OCI-LY7 (cell line): Measurements from ENCODE around the gene CCDC186. TPM values are rescaled to one million over a fixed set of nuclear protein-coding genes. Genes with fewer than 3 reads are reported as not detected.
A peak's percentile ranks its signal among the peaks of the same experiment; 100 is the strongest.

Experiments used
- BruUV-seq: library from RNA; stranded (reverse); fragments of 400-500 nt; replicated peaks from 2 replicates; lab custom pipeline; 2021; lab: Mats Ljungman, UMichigan
- CTCF ChIA-PET: fragments of 300-600 bp; sonication (Branson Sonifier 250); formaldehyde crosslinking; loops from one replicate; lab custom pipeline; 2022; ENCODE audit warnings: antibody characterized with exemption; ENCODE audit not compliant: unreplicated experiment; lab: Charles Lee
- POLR2A ChIA-PET: fragments of 300-600 bp; sonication (Branson Sonifier 250); formaldehyde crosslinking; loops from one replicate; lab custom pipeline; 2022; ENCODE audit warnings: antibody characterized with exemption; lab: Charles Lee
- DNase-seq: peaks from one replicate; pipeline ENCODE4 v3.0.0-alpha.2; 2015; ENCODE audit warnings: low spot score
- H2AFZ ChIP-seq: fragments of 200-600 bp; sonication (generic), shearing (Covaris generic); 2 replicates; pipeline ENCODE4 v1.6.1; 2014; ENCODE audit warnings: mild to moderate bottlenecking, antibody characterized with exemption, low read length, moderate library complexity
- H3K27ac ChIP-seq: fragments of 200-600 bp; sonication (generic); 2 replicates; pipeline ENCODE4 v1.5.1; 2014; ENCODE audit warnings: mixed run types, low read depth, mild to moderate bottlenecking, moderate library complexity, low read length, inconsistent platforms; ENCODE audit not compliant: poor library complexity, severe bottlenecking
- H3K36me3 ChIP-seq: fragments of 200-600 bp; sonication (generic); 2 replicates; pipeline ENCODE4 v1.6.1; 2014; ENCODE audit warnings: mild to moderate bottlenecking, antibody characterized with exemption, low read length, moderate library complexity, mixed read lengths; ENCODE audit not compliant: insufficient read depth
- H3K4me1 ChIP-seq: fragments of 200-600 bp; sonication (generic); 2 replicates; pipeline ENCODE4 v1.5.1; 2014; ENCODE audit warnings: mild to moderate bottlenecking, low read length; ENCODE audit not compliant: insufficient read depth, poor library complexity, severe bottlenecking
- H3K4me2 ChIP-seq: fragments of 200-600 bp; sonication (generic); 2 replicates; pipeline ENCODE4 v1.6.1; 2014; ENCODE audit warnings: mild to moderate bottlenecking, low read length
- H3K4me3 ChIP-seq: fragments of 200-600 bp; sonication (generic); 2 replicates; pipeline ENCODE4 v1.5.1; 2014; ENCODE audit warnings: mild to moderate bottlenecking, low read depth, low read length; ENCODE audit not compliant: poor library complexity, severe bottlenecking
- H3K79me2 ChIP-seq: fragments of 200-600 bp; sonication (generic); 2 replicates; pipeline ENCODE4 v1.6.1; 2016; ENCODE audit warnings: low read depth, mild to moderate bottlenecking, low read length, moderate library complexity, mixed read lengths; ENCODE audit not compliant: insufficient read depth
- H3K9me2 ChIP-seq: fragments of 200-600 bp; sonication (generic); 2 replicates; pipeline ENCODE4 v1.6.1; 2016; ENCODE audit warnings: mild to moderate bottlenecking, low read length, mixed read lengths; ENCODE audit not compliant: insufficient read depth
- H3K9me3 ChIP-seq: fragments of 200-600 bp; sonication (generic); 2 replicates; pipeline ENCODE4 v1.6.1; 2014; ENCODE audit warnings: mild to moderate bottlenecking, mixed run types, low read length, mixed read lengths
- H4K20me1 ChIP-seq: fragments of 200-600 bp; sonication (generic); 2 replicates; pipeline ENCODE4 v1.6.1; 2014; ENCODE audit warnings: mild to moderate bottlenecking, antibody characterized with exemption, low read length, moderate library complexity, mixed read lengths; ENCODE audit not compliant: insufficient read depth
- CTCF ChIP-seq: fragments of 200-600 bp; sonication (generic); conservative IDR thresholded peaks from 2 replicates; pipeline ENCODE4 v1.5.1; 2014; ENCODE audit warnings: mild to moderate bottlenecking, antibody characterized with exemption, low read length, moderate library complexity, mixed read lengths
- EZH2phosphoT487 ChIP-seq: fragments of 200-600 bp; sonication (generic); IDR thresholded peaks from 2 replicates; pipeline ENCODE4 v1.6.1; 2018; ENCODE audit warnings: low read depth, borderline replicate concordance, mild to moderate bottlenecking, mixed run types, antibody characterized with exemption, low read length, moderate library complexity, mixed read lengths
- intact Hi-C: fragments of 100-400 bp; cut with micrococcal nuclease; formaldehyde crosslinking; loops from one replicate; pipeline ENCODE4 v1.10.0; 2022; ENCODE audit not compliant: unreplicated experiment
- total RNA-seq, 2 experiments: library from RNA; depleted of rRNA in 1 of 2; stranded (reverse); fragments of >200 nt in 1 of 2; shearing (Covaris generic) in 1 of 2; gene quantifications; 2 replicates each; pipeline ENCODE4 v1.2.3, GENCODE V29; 2014 to 2022

Gene CCDC186
- total RNA-seq, 2 experiments from 2014 or later: 5.3 to 13.1 TPM

GRCh38 chr10:114131094-114131493 is 42.9 kb downstream of the CCDC186 start:
- ChIA-PET CTCF (no interaction called here), POLR2A (interaction anchor here (0.6 to 1.4 kb wide), 2 partner anchors 11 to 234 kb away, joined by 3 to 4 read pairs; no protein-coding TSS in a partner anchor)
- Histone ChIP-seq H3K9me2 (no peaks in the 10 kb centered on the region), H3K27ac (no peak overlapping the region), H3K36me3 (peaks cover 30% of the 10 kb centered on the region), H3K79me2 (no peaks in the 10 kb centered on the region), H2AFZ (no peak overlapping the region), H3K4me2 (peak overlapping the region; percentile 29; the same call in 1 of the 2 replicates), H4K20me1 (0 out of 2 replicates have a peak, but pooled peaks cover 4% of the 10 kb centered on the region), H3K4me1 (peaks cover 8% of the 10 kb centered on the region), H3K9me3 (no peaks in the 10 kb centered on the region), H3K4me3 (no peak overlapping the region)
- TF ChIP-seq EZH2phosphoT487 (no peak), CTCF (no peak)
- intact Hi-C loops: no loop called here
- DNase-seq: peak; percentile 64
- no TSS peak for BruUV-seq

GRCh38 chr10:114121031-114121430 is 53.0 kb downstream of the CCDC186 start:
- no peak overlapping the region for H3K4me2 ChIP-seq
- no peak for DNase-seq
- no peak overlapping the region for H3K27ac ChIP-seq
- no peaks in the 10 kb centered on the region for H3K9me2 ChIP-seq
- TF ChIP-seq EZH2phosphoT487: no peak
- TF ChIP-seq CTCF: peak; percentile 71
- H3K4me3 ChIP-seq: no peak overlapping the region
- no peaks in the 10 kb centered on the region for H3K4me1 ChIP-seq
- intact Hi-C loops: no loop called here
- no peaks in the 10 kb centered on the region for H3K9me3 ChIP-seq
- H3K79me2 ChIP-seq: no peaks in the 10 kb centered on the region
- H4K20me1 ChIP-seq: no peaks in the 10 kb centered on the region
- H3K36me3 ChIP-seq: 0 out of 2 replicates have a peak, but pooled peaks cover 3% of the 10 kb centered on the region
- ChIA-PET CTCF (no interaction called here), POLR2A (no interaction called here)
- no TSS peak for BruUV-seq
- no peak overlapping the region for H2AFZ ChIP-seq

- Histone ChIP-seq H3K9me2 (no peaks in the 10 kb centered on the region), H3K9me3 (no peaks in the 10 kb centered on the region), H3K27ac (no peak overlapping the region), H4K20me1 (no peaks in the 10 kb centered on the region), H3K4me3 (no peak overlapping the region), H3K36me3 (no peaks in the 10 kb centered on the region), H3K4me2 (no peak overlapping the region), H3K4me1 (no peaks in the 10 kb centered on the region), H3K79me2 (no peaks in the 10 kb centered on the region), H2AFZ (no peak overlapping the region)
- CTCF ChIA-PET: no interaction called here
- TF ChIP-seq CTCF: no peak
- no peak for TF ChIP-seq EZH2phosphoT487
- no TSS peak for BruUV-seq
- POLR2A ChIA-PET: no interaction called here
- DNase-seq: no peak
- intact Hi-C loops: no loop called here
Measured at GRCh38 chr10:114118514-114118913, 55.5 kb downstream of the CCDC186 start.
